Measurements from ENCODE around the gene NUP205. TPM values are rescaled to one million over a fixed set of nuclear protein-coding genes. Genes with fewer than 3 reads are reported as not detected.
A peak's percentile ranks its signal among the peaks of the same experiment; 100 is the strongest.
"Not testable (repeated sequence)": the region's sequence is repeated elsewhere in the genome, so short reads cannot be mapped to it uniquely, and the experiment has no call there.

The NUP205 gene
- total RNA-seq, 2 donors from 2014 or later, result 118 to 129 TPM

GRCh38 chr7:135620447-135620846 lies 62.7 kb downstream of the NUP205 start:
- no peaks in the 10 kb centered on the region for H3K27me3 Mint-ChIP-seq (ENCODE audit: insufficient read depth)
- peaks cover 68% of the 10 kb centered on the region for H3K36me3 Mint-ChIP-seq (ENCODE audit: low read depth)
- H3K27me3 ChIP-seq (ENCODE audit: control insufficient read depth, insufficient read depth, low read length, poor library complexity, severe bottlenecking), result no peaks in the 10 kb centered on the region
- no peak overlapping the region for H3K27ac Mint-ChIP-seq
- no peak overlapping the region for H3K4me3 Mint-ChIP-seq
- peaks cover 88% of the 10 kb centered on the region for H3K36me3 ChIP-seq (ENCODE audit: control insufficient read depth, insufficient read depth, low read length)
- WGBS, 2 experiments (ENCODE audit: insufficient coverage in 1 of 2, insufficient read length in 1 of 2), result 96 to 100% methylated on average over 2 of the region's 2 CpGs
- DNase-seq, result no peak
- H3K4me3 ChIP-seq (ENCODE audit: low read length), result no peak overlapping the region
- no peak for TF ChIP-seq CTCF (conservative IDR thresholded peaks at IDR 0.05)
- H3K9me3 ChIP-seq (ENCODE audit: control insufficient read depth, low read length), result no peaks in the 10 kb centered on the region
- no peaks in the 10 kb centered on the region for H3K4me1 ChIP-seq (ENCODE audit: control insufficient read depth, insufficient read depth, low read length)
- H3K9me3 Mint-ChIP-seq, result no peaks in the 10 kb centered on the region
- H3K9ac ChIP-seq (ENCODE audit: extremely low read depth, low read length, poor library complexity, severe bottlenecking), result no peak overlapping the region
- H3K27ac ChIP-seq (ENCODE audit: low read depth, low read length), result no peak overlapping the region
- H3K4me1 Mint-ChIP-seq, result no peaks in the 10 kb centered on the region

GRCh38 chr7:135620980-135621850 lies 63.5 kb downstream of the NUP205 start:
- Histone ChIP-seq H3K9me3 (ENCODE audit: control insufficient read depth, low read length) (no peaks in the 10 kb centered on the region), H3K4me3 (ENCODE audit: low read length) (no peak overlapping the region), H3K27me3 (ENCODE audit: control insufficient read depth, insufficient read depth, low read length, poor library complexity, severe bottlenecking) (no peaks in the 10 kb centered on the region), H3K36me3 (ENCODE audit: control insufficient read depth, insufficient read depth, low read length) (peaks cover 88% of the 10 kb centered on the region), H3K27ac (ENCODE audit: low read depth, low read length) (no peak overlapping the region), H3K9ac (ENCODE audit: extremely low read depth, low read length, poor library complexity, severe bottlenecking) (no peak overlapping the region), H3K4me1 (ENCODE audit: control insufficient read depth, insufficient read depth, low read length) (no peaks in the 10 kb centered on the region)
- H3K4me1 Mint-ChIP-seq, result no peaks in the 10 kb centered on the region
- H3K9me3 Mint-ChIP-seq, result no peaks in the 10 kb centered on the region
- 83 to 100% methylated on average over 1 of the region's 1 CpG for WGBS, 2 experiments (ENCODE audit: insufficient coverage in 1 of 2, insufficient read length in 1 of 2)
- H3K36me3 Mint-ChIP-seq (ENCODE audit: low read depth), result peaks cover 66% of the 10 kb centered on the region
- peak; percentile 96 for TF ChIP-seq CTCF (conservative IDR thresholded peaks at IDR 0.05)
- peak; percentile 55 for DNase-seq
- no peak overlapping the region for H3K27ac Mint-ChIP-seq
- no peak overlapping the region for H3K4me3 Mint-ChIP-seq
- no peaks in the 10 kb centered on the region for H3K27me3 Mint-ChIP-seq (ENCODE audit: insufficient read depth)

- no peak overlapping the region for H3K4me3 Mint-ChIP-seq
- peaks cover 80% of the 10 kb centered on the region for H3K36me3 Mint-ChIP-seq (ENCODE audit: low read depth)
- DNase-seq, result no peak
- H3K27ac ChIP-seq (ENCODE audit: low read depth, low read length), result no peak overlapping the region
- H3K9ac ChIP-seq (ENCODE audit: extremely low read depth, low read length, poor library complexity, severe bottlenecking), result no peak overlapping the region
- no peaks in the 10 kb centered on the region for H3K9me3 Mint-ChIP-seq
- no peak overlapping the region for H3K4me3 ChIP-seq (ENCODE audit: low read length)
- no peaks in the 10 kb centered on the region for H3K27me3 ChIP-seq (ENCODE audit: control insufficient read depth, insufficient read depth, low read length, poor library complexity, severe bottlenecking)
- H3K27ac Mint-ChIP-seq, result no peak overlapping the region
- no peaks in the 10 kb centered on the region for H3K4me1 ChIP-seq (ENCODE audit: control insufficient read depth, insufficient read depth, low read length)
- no peaks in the 10 kb centered on the region for H3K4me1 Mint-ChIP-seq
- H3K9me3 ChIP-seq (ENCODE audit: control insufficient read depth, low read length), result no peaks in the 10 kb centered on the region
- H3K27me3 Mint-ChIP-seq (ENCODE audit: insufficient read depth), result no peaks in the 10 kb centered on the region
- 96 to 99% methylated on average over 7 of the region's 7 CpGs for WGBS, 2 experiments (ENCODE audit: insufficient coverage in 1 of 2, insufficient read length in 1 of 2)
- TF ChIP-seq CTCF (conservative IDR thresholded peaks at IDR 0.05), result no peak
- H3K36me3 ChIP-seq (ENCODE audit: control insufficient read depth, insufficient read depth, low read length), result peaks cover 90% of the 10 kb centered on the region
Measured at GRCh38 chr7:135634191-135634878, 76.6 kb downstream of the NUP205 start.

DNA sequence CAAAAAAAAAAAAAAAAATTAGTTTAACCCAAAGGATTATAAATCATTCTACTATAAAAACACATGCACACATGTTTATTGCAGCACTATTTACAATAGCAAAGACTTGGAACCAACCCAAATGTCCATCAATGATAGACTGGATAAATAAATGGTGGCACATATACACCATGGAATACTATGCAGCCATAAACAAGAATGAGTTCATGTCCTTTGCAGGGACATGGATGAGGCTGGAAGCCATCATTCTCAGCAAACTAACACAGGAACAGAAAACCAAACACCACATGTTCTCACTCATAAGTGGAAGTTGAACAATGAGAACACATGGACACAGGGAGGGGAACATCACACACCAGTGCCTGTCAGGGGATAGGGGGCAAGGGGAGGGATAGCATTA lies 82.0 kb downstream of the NUP205 start:
- peaks cover 71% of the 10 kb centered on the region for H3K36me3 Mint-ChIP-seq (ENCODE audit: low read depth)
- DNase-seq; H3K4me1 ChIP-seq (ENCODE audit: control insufficient read depth, insufficient read depth, low read length); H3K4me3 Mint-ChIP-seq; H3K27me3 ChIP-seq (ENCODE audit: control insufficient read depth, insufficient read depth, low read length, poor library complexity, severe bottlenecking); H3K27ac Mint-ChIP-seq; H3K9me3 Mint-ChIP-seq; H3K27ac ChIP-seq (ENCODE audit: low read depth, low read length); H3K4me1 Mint-ChIP-seq; H3K4me3 ChIP-seq (ENCODE audit: low read length); H3K27me3 Mint-ChIP-seq (ENCODE audit: insufficient read depth); H3K9ac ChIP-seq (ENCODE audit: extremely low read depth, low read length, poor library complexity, severe bottlenecking); H3K9me3 ChIP-seq (ENCODE audit: control insufficient read depth, low read length): not testable (repeated sequence)
- peaks cover 96% of the 10 kb centered on the region for H3K36me3 ChIP-seq (ENCODE audit: control insufficient read depth, insufficient read depth, low read length)
